A673 (cell line): ENCODE results near the gene PFKP. TPM values are rescaled to one million over a fixed set of nuclear protein-coding genes. Genes with fewer than 3 reads are reported as not detected.
"Not testable (repeated sequence)": the region's sequence is repeated elsewhere in the genome, so short reads cannot be mapped to it uniquely, and the experiment has no call there.

Source experiments
- BruUV-seq: library from RNA; stranded (reverse); fragments of 400-500 nt; replicated peaks from 2 replicates; lab custom pipeline; 2021; lab: Mats Ljungman, UMichigan
- CTCF ChIA-PET: fragments of 300-600 bp; sonication (Branson Sonifier 250); formaldehyde crosslinking; loops from one replicate; lab custom pipeline; 2022; ENCODE audit warnings: antibody characterized with exemption; lab: Charles Lee
- POLR2A ChIA-PET: fragments of 300-600 bp; sonication (Branson Sonifier 250); formaldehyde crosslinking; loops from one replicate; lab custom pipeline; 2022; ENCODE audit warnings: antibody characterized with exemption; ENCODE audit not compliant: low non-redundant PET; lab: Charles Lee
- DNase-seq: peaks from one replicate; pipeline ENCODE4 v3.0.0-alpha.2; 2015; ENCODE audit warnings: low spot score
- H3K27ac ChIP-seq: fragments of 200-600 bp; sonication (generic); 2 replicates; pipeline ENCODE4 v1.5.1; 2016; ENCODE audit warnings: mixed run types, low read depth, mild to moderate bottlenecking, mixed read lengths, antibody characterized with exemption, low read length; ENCODE audit not compliant: poor library complexity, severe bottlenecking
- H3K27me3 ChIP-seq: fragments of 200-600 bp; sonication (generic); replicated peaks from 2 replicates; pipeline ENCODE4 v1.6.1; 2017; ENCODE audit warnings: mixed run types, low read depth, mild to moderate bottlenecking, mixed read lengths, antibody characterized with exemption, low read length; ENCODE audit not compliant: insufficient read depth, poor library complexity
- H3K36me3 ChIP-seq: fragments of 200-600 bp; sonication (generic); 2 replicates; pipeline ENCODE4 v1.6.1; 2016; ENCODE audit warnings: mixed run types, mild to moderate bottlenecking, mixed read lengths, antibody characterized with exemption, low read length; ENCODE audit not compliant: insufficient read depth, poor library complexity, severe bottlenecking
- H3K4me1 ChIP-seq: fragments of 200-600 bp; sonication (generic); 2 replicates; pipeline ENCODE4 v1.6.1; 2017; ENCODE audit warnings: mixed run types, mild to moderate bottlenecking, mixed read lengths, antibody characterized with exemption, low read length; ENCODE audit not compliant: insufficient read depth, poor library complexity, severe bottlenecking
- H3K4me3 ChIP-seq: fragments of 200-600 bp; sonication (generic); 2 replicates; pipeline ENCODE4 v1.5.1; 2016; ENCODE audit warnings: low read depth, mixed run types, mild to moderate bottlenecking, mixed read lengths, low read length; ENCODE audit not compliant: poor library complexity, severe bottlenecking
- H3K9me3 ChIP-seq: fragments of 200-600 bp; sonication (generic); 2 replicates; pipeline ENCODE4 v1.6.1; 2016; ENCODE audit warnings: mixed run types, low read depth, mild to moderate bottlenecking, mixed read lengths, antibody characterized with exemption, low read length; ENCODE audit not compliant: poor library complexity, severe bottlenecking
- CTCF ChIP-seq: fragments of 300-800, 200-600 bp; sonication (generic); conservative IDR thresholded peaks from 2 replicates; pipeline ENCODE4 v1.5.1; 2017; ENCODE audit warnings: low read depth, mild to moderate bottlenecking, antibody characterized with exemption, low read length, moderate library complexity, mixed read lengths
- EZH2 ChIP-seq: fragments of 200-600 bp; sonication (generic); IDR thresholded peaks from 2 replicates; pipeline ENCODE4 v1.6.1; 2017; ENCODE audit warnings: borderline replicate concordance, low read depth, mild to moderate bottlenecking, mixed read lengths, antibody characterized with exemption, low read length; ENCODE audit not compliant: poor library complexity, severe bottlenecking
- intact Hi-C: fragments of 100-400 bp; cut with micrococcal nuclease; formaldehyde crosslinking; loops from one replicate; pipeline ENCODE4 v1.10.0; 2022; ENCODE audit not compliant: unreplicated experiment
- total RNA-seq: library from RNA; stranded (reverse); gene quantifications from 2 replicates; pipeline ENCODE4 v1.2.3, GENCODE V29; 2021

Gene PFKP
- total RNA-seq, 1 experiment from 2014 or later = 232 TPM

GRCh38 chr10:3104251-3104918 lies 37.0 kb downstream of the PFKP start:
- Histone ChIP-seq H3K36me3 (peaks cover 81% of the 10 kb centered on the region), H3K4me3 (no peak overlapping the region), H3K27me3 (no peaks in the 10 kb centered on the region), H3K4me1 (peaks cover 1% of the 10 kb centered on the region), H3K9me3 (no peaks in the 10 kb centered on the region), H3K27ac (no peak overlapping the region)
- no peak for DNase-seq
- POLR2A ChIA-PET = no interaction called here
- no TSS peak for BruUV-seq
- TF ChIP-seq EZH2 (no peak), CTCF (no peak)
- intact Hi-C loops = no loop called here
- CTCF ChIA-PET = no interaction called here

- BruUV-seq = no TSS peak
- intact Hi-C loops = no loop called here
- Histone ChIP-seq H3K36me3 (peaks cover 80% of the 10 kb centered on the region), H3K4me1 (no peaks in the 10 kb centered on the region), H3K27ac (no peak overlapping the region), H3K27me3 (no peaks in the 10 kb centered on the region), H3K4me3 (no peak overlapping the region), H3K9me3 (no peaks in the 10 kb centered on the region)
- ChIA-PET CTCF (no interaction called here), POLR2A (no interaction called here)
- TF ChIP-seq EZH2 = no peak
- no peak for TF ChIP-seq CTCF
- DNase-seq = no peak
Observed at GRCh38 chr10:3105166-3105565, 37.8 kb downstream of the PFKP start.

- intact Hi-C loops = no loop called here
- BruUV-seq = no TSS peak
- H3K4me3 ChIP-seq = no peak overlapping the region
- POLR2A ChIA-PET = no interaction called here
- H3K36me3 ChIP-seq = peaks cover 78% of the 10 kb centered on the region
- H3K27ac ChIP-seq = no peak overlapping the region
- CTCF ChIA-PET = no interaction called here
- TF ChIP-seq CTCF = no peak
- TF ChIP-seq EZH2 = no peak
- H3K27me3 ChIP-seq = no peaks in the 10 kb centered on the region
- no peak for DNase-seq
- no peaks in the 10 kb centered on the region for H3K4me1 ChIP-seq
- no peaks in the 10 kb centered on the region for H3K9me3 ChIP-seq
Observed at GRCh38 chr10:3105905-3106304, 38.6 kb downstream of the PFKP start.

- CTCF ChIA-PET, H3K27ac ChIP-seq, POLR2A ChIA-PET, intact Hi-C loops, H3K9me3 ChIP-seq, DNase-seq, H3K27me3 ChIP-seq, H3K4me1 ChIP-seq, BruUV-seq, H3K4me3 ChIP-seq: not testable (repeated sequence)
- peaks cover 78% of the 10 kb centered on the region for H3K36me3 ChIP-seq
Observed at GRCh38 chr10:3106328-3106727, 39.0 kb downstream of the PFKP start.
